RWPE2 (cell line): Measurements from ENCODE around the gene TMEM9B.
"Not testable (repeated sequence)": the region's sequence is repeated elsewhere in the genome, so short reads cannot be mapped to it uniquely, and the experiment has no call there.

Experiments
- ATAC-seq: fragments of 200-7000 bp; cut with Tn5 transposase; 3 replicates; pipeline ENCODE4 v1.9.1; 2021; ENCODE audit warnings: low read depth
- DNase-seq: peaks from one replicate; pipeline ENCODE4 v3.0.0-alpha.2; 2020; ENCODE audit warnings: low spot score
- H3K27ac ChIP-seq: fragments of 450-650 bp; 2 replicates; pipeline ENCODE4 v1.5.1; 2017; ENCODE audit warnings: mild to moderate bottlenecking; ENCODE audit not compliant: poor library complexity, severe bottlenecking
- H3K27me3 ChIP-seq: fragments of 250-450 bp; sonication (Bioruptor Pico); 2 replicates; pipeline ENCODE4 v1.5.1; 2021; ENCODE audit warnings: mild to moderate bottlenecking, moderate library complexity; ENCODE audit not compliant: insufficient read depth, poor library complexity, severe bottlenecking
- H3K36me3 ChIP-seq: fragments of 250-450 bp; sonication (Bioruptor Pico); 2 replicates; pipeline ENCODE4 v1.5.1; 2020; ENCODE audit warnings: low read depth, mild to moderate bottlenecking, moderate library complexity
- H3K4me1 ChIP-seq: fragments of 250-450 bp; sonication (Bioruptor Pico); 2 replicates; pipeline ENCODE4 v1.5.1; 2021; ENCODE audit warnings: mild to moderate bottlenecking, moderate library complexity; ENCODE audit not compliant: insufficient read depth, poor library complexity, severe bottlenecking
- H3K4me3 ChIP-seq: fragments of 250-450 bp; sonication (Bioruptor Pico); 2 replicates; pipeline ENCODE4 v1.5.1; 2021; ENCODE audit warnings: mild to moderate bottlenecking, moderate library complexity; ENCODE audit not compliant: severe bottlenecking
- H3K9me3 ChIP-seq: fragments of 250-450 bp; sonication (Bioruptor Pico); 2 replicates; pipeline ENCODE4 v1.5.1; 2021; ENCODE audit warnings: mild to moderate bottlenecking, moderate library complexity; ENCODE audit not compliant: severe bottlenecking
- TF ChIP-seq, protein P1 (sequence below): fragments of 450-650 bp; IDR thresholded peaks from one replicate; pipeline ENCODE4 v1.5.1; 2017; ENCODE audit warnings: mild to moderate bottlenecking, moderate library complexity; ENCODE audit not compliant: poor library complexity, severe bottlenecking

Gene TMEM9B

GRCh38 chr11:8988329-8989234 lies 24.3 kb upstream of the TMEM9B start:
- no peaks in the 10 kb centered on the region for H3K36me3 ChIP-seq
- H3K9me3 ChIP-seq, result no peaks in the 10 kb centered on the region
- no peak overlapping the region for H3K4me3 ChIP-seq
- no peak overlapping the region for H3K27ac ChIP-seq
- peak; percentile 61 for ATAC-seq
- no peak for DNase-seq
- TF ChIP-seq, protein P1, sequence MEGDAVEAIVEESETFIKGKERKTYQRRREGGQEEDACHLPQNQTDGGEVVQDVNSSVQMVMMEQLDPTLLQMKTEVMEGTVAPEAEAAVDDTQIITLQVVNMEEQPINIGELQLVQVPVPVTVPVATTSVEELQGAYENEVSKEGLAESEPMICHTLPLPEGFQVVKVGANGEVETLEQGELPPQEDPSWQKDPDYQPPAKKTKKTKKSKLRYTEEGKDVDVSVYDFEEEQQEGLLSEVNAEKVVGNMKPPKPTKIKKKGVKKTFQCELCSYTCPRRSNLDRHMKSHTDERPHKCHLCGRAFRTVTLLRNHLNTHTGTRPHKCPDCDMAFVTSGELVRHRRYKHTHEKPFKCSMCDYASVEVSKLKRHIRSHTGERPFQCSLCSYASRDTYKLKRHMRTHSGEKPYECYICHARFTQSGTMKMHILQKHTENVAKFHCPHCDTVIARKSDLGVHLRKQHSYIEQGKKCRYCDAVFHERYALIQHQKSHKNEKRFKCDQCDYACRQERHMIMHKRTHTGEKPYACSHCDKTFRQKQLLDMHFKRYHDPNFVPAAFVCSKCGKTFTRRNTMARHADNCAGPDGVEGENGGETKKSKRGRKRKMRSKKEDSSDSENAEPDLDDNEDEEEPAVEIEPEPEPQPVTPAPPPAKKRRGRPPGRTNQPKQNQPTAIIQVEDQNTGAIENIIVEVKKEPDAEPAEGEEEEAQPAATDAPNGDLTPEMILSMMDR, result no peak
- H3K4me1 ChIP-seq, result no peaks in the 10 kb centered on the region
- no peaks in the 10 kb centered on the region for H3K27me3 ChIP-seq

DNA sequence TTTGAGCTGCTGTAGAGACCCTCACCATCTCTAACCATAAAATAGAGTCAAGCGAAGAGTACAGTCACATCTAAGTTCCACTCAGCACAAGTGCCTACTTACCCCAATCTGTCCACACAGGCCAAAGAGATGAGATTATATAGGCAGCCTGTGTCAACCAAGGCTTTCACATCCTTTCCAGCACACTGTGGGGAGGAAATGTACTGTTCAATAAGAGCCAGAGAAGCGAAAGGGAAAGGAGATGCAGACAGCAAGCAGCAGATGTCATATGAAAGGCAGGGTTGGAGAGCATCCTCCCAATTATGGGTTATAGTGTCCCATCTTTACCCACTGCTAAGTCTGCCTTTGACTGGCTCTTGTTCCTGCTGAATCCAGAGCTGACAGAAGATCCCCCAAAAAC lies 23.2 kb upstream of the TMEM9B start:
- Histone ChIP-seq H3K9me3 (no peaks in the 10 kb centered on the region), H3K4me1 (no peaks in the 10 kb centered on the region), H3K4me3 (no peak overlapping the region), H3K27me3 (no peaks in the 10 kb centered on the region), H3K27ac (no peak overlapping the region), H3K36me3 (no peaks in the 10 kb centered on the region)
- ATAC-seq (no peak), DNase-seq (no peak)
- TF ChIP-seq, protein P1, result no peak

DNA sequence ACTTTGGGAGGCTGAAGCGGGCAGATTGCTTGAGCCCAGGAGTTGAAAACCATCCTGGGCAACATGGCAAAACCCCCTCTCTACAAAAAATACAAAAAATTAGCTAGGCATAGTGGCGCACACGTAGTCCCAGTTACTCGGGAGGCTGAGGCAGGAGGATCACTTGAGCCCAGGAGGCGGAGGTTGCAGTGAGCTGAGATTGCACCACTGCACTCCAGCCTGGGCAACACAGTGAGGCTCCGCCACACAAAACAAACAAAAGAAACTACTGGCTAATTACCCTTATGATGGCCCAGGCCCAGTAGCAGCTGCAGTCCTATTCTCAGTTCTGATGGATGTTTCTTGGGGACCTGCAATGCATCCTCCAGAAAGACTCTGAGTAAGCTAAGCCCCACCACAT lies 22.5 kb upstream of the TMEM9B start:
- not testable (repeated sequence) for H3K27me3 ChIP-seq, H3K36me3 ChIP-seq, H3K4me3 ChIP-seq, H3K9me3 ChIP-seq, ATAC-seq, H3K27ac ChIP-seq, H3K4me1 ChIP-seq, DNase-seq

DNA sequence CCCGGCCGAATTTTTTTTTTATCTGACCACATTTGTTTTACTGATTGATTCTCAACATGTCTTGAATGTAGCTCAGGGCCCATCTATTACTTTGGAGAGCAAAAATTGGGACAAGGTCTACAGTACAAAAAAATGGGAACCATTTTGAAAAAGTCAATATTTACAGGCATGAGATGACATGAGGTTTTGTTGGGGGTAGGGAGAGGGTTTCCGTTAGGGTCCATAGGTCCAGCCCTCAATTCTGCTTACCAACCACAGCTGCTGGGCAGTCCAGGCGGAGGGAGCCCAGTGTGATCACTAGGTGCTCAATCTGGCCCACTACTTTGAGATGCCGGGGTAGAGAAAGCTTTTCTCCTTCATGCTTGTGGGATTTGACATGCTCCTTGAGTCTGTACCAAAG lies 21.2 kb upstream of the TMEM9B start:
- ATAC-seq, result no peak
- H3K27ac ChIP-seq, result no peak overlapping the region
- DNase-seq, result no peak
- TF ChIP-seq, protein P1, result no peak
- no peaks in the 10 kb centered on the region for H3K27me3 ChIP-seq
- H3K4me1 ChIP-seq, result no peaks in the 10 kb centered on the region
- no peaks in the 10 kb centered on the region for H3K36me3 ChIP-seq
- H3K4me3 ChIP-seq, result no peak overlapping the region
- no peaks in the 10 kb centered on the region for H3K9me3 ChIP-seq

DNA sequence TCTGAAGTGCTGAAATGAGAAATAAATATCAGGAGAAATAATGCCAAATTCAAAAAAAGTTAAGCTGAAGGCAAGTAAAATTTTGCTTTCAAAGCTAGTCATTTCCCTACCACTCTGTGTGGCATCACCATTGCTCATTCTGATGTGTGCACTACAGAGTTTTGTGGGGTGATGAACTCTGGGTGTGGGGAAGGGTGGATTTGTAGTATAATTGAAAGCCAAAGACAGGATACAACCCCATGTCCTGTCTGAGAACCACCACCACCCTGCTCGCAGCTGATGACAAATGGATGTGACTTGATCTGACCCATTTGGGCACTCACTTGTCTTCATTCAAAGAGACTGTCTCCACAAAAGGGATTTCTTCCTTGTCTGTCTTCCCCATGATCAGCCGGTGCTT lies 19.3 kb upstream of the TMEM9B start:
- ATAC-seq (no peak), DNase-seq (no peak)
- Histone ChIP-seq H3K9me3 (no peaks in the 10 kb centered on the region), H3K36me3 (no peaks in the 10 kb centered on the region), H3K27ac (no peak overlapping the region), H3K27me3 (no peaks in the 10 kb centered on the region), H3K4me1 (no peaks in the 10 kb centered on the region), H3K4me3 (no peak overlapping the region)
- TF ChIP-seq, protein P1, result no peak
